IMR-90 (cell line): ENCODE measurements around the gene CHL1. TPM values are rescaled to one million over a fixed set of nuclear protein-coding genes. Genes with fewer than 3 reads are reported as not detected.

Experiments
- ATAC-seq: fragments of 200-7000 bp; cut with Tn5 transposase; 2 replicates; pipeline ENCODE4 v1.9.1; 2020; ENCODE audit warnings: low read depth, mild to moderate bottlenecking, moderate library complexity
- BruUV-seq: library from RNA; stranded (reverse); fragments of 400-500 nt; replicated peaks from 2 replicates; lab custom pipeline; 2021; lab: Mats Ljungman, UMichigan
- CTCF ChIA-PET: fragments of 300-600 bp; formaldehyde crosslinking; extraction: SDS; loops from one replicate; lab custom pipeline; 2021; ENCODE audit warnings: antibody characterized with exemption; lab: Yijun Ruan, JAX
- POLR2A ChIA-PET: fragments of 300-600 bp; sonication (Branson Sonifier 250); formaldehyde crosslinking; loops from one replicate; lab custom pipeline; 2022; ENCODE audit warnings: antibody characterized with exemption; ENCODE audit not compliant: unreplicated experiment; lab: Charles Lee
- DNase-seq: peaks from one replicate; pipeline ENCODE4 v3.0.0; 2013
- H2AFZ ChIP-seq: replicated peaks from 2 replicates; pipeline ENCODE3; 2013; ENCODE audit warnings: low read length, mild to moderate bottlenecking; ENCODE audit not compliant: poor library complexity
- H2AK5ac ChIP-seq: 2 replicates; pipeline ENCODE4 v1.6.1; 2013; ENCODE audit warnings: low read depth, low read length, inconsistent platforms
- H2AK9ac ChIP-seq: replicated peaks from 2 replicates; pipeline ENCODE3; 2013; ENCODE audit warnings: mild to moderate bottlenecking, low read depth, low read length, moderate library complexity; ENCODE audit not compliant: poor library complexity
- H2BK120ac ChIP-seq: 2 replicates; pipeline ENCODE4 v1.6.1; 2013; ENCODE audit warnings: low read depth, low read length, inconsistent platforms
- H2BK15ac ChIP-seq: 3 replicates; pipeline ENCODE4 v1.6.1; 2013; ENCODE audit warnings: low read depth, low read length, inconsistent platforms
- H2BK20ac ChIP-seq: 2 replicates; pipeline ENCODE4 v1.6.1; 2013; ENCODE audit warnings: low read depth, mild to moderate bottlenecking, inconsistent platforms, low read length, moderate library complexity
- H2BK5ac ChIP-seq: 2 replicates; pipeline ENCODE4 v1.6.1; 2013; ENCODE audit warnings: mild to moderate bottlenecking, low read depth, low read length, inconsistent platforms; ENCODE audit not compliant: poor library complexity, severe bottlenecking
- H3K14ac ChIP-seq: replicated peaks from 2 replicates; pipeline ENCODE4 v1.6.1; 2013; ENCODE audit warnings: low read depth, low read length, inconsistent platforms
- H3K18ac ChIP-seq: 2 replicates; pipeline ENCODE4 v1.6.1; 2013; ENCODE audit warnings: low read depth, low read length, control low read depth
- H3K23ac ChIP-seq: 2 replicates; pipeline ENCODE4 v1.6.1; 2013; ENCODE audit warnings: low read depth, low read length, inconsistent platforms
- H3K27ac ChIP-seq: 2 replicates; pipeline ENCODE4 v1.5.1; 2013; ENCODE audit warnings: mild to moderate bottlenecking, control low read depth, low read length; ENCODE audit not compliant: insufficient read depth
- H3K27me3 ChIP-seq: 2 replicates; pipeline ENCODE4 v1.6.1; 2013; ENCODE audit warnings: low read length; ENCODE audit not compliant: control insufficient read depth, insufficient read depth
- H3K36me3 ChIP-seq: 2 replicates; pipeline ENCODE4 v1.6.1; 2013; ENCODE audit warnings: low read length, mixed read lengths; ENCODE audit not compliant: control insufficient read depth, insufficient read depth
- H3K4ac ChIP-seq: 2 replicates; pipeline ENCODE4 v1.6.1; 2013; ENCODE audit warnings: low read depth, low read length, inconsistent platforms
- H3K4me1 ChIP-seq: 2 replicates; pipeline ENCODE4 v1.6.1; 2013; ENCODE audit warnings: low read length, mixed read lengths; ENCODE audit not compliant: control insufficient read depth, insufficient read depth
- H3K4me2 ChIP-seq: 2 replicates; pipeline ENCODE4 v1.6.1; 2013; ENCODE audit warnings: low read depth, mild to moderate bottlenecking, control low read depth, low read length, moderate library complexity
- H3K4me3 ChIP-seq: 2 replicates; pipeline ENCODE4 v1.5.1; 2013; ENCODE audit warnings: low read depth, mild to moderate bottlenecking, control low read depth, low read length, moderate library complexity; ENCODE audit not compliant: insufficient read depth
- H3K56ac ChIP-seq: 2 replicates; pipeline ENCODE4 v1.6.1; 2013; ENCODE audit warnings: low read length, inconsistent platforms; ENCODE audit not compliant: insufficient read depth; ENCODE audit errors: extremely low read depth
- H3K79me1 ChIP-seq, 2 experiments: 2 replicates each; pipeline ENCODE4 v1.6.1; 2013; ENCODE audit warnings: low read length in 2 of 2, inconsistent platforms in 1 of 2, low read depth in 1 of 2
- H3K9ac ChIP-seq: 2 replicates; pipeline ENCODE4 v1.6.1; 2013; ENCODE audit warnings: low read depth, low read length, control low read depth
- H3K9me1 ChIP-seq: 2 replicates; pipeline ENCODE4 v1.6.1; 2013; ENCODE audit warnings: low read length, inconsistent platforms; ENCODE audit not compliant: insufficient read depth
- H3K9me3 ChIP-seq: 2 replicates; pipeline ENCODE4 v1.6.1; 2013; ENCODE audit warnings: low read length; ENCODE audit not compliant: control insufficient read depth, insufficient read depth
- H4K20me1 ChIP-seq: 2 replicates; pipeline ENCODE4 v1.6.1; 2013; ENCODE audit warnings: low read length, inconsistent platforms; ENCODE audit not compliant: insufficient read depth
- H4K5ac ChIP-seq: 2 replicates; pipeline ENCODE4 v1.6.1; 2013; ENCODE audit warnings: mild to moderate bottlenecking, low read depth, low read length, control low read depth
- H4K8ac ChIP-seq, 2 experiments: 2 replicates each; pipeline ENCODE4 v1.6.1; 2013; ENCODE audit warnings: low read depth in 2 of 2, low read length in 2 of 2, control low read depth in 1 of 2, inconsistent platforms in 1 of 2
- H4K91ac ChIP-seq: 2 replicates; pipeline ENCODE4 v1.6.1; 2013; ENCODE audit warnings: low read depth, low read length, inconsistent platforms; ENCODE audit not compliant: insufficient read depth
- FOS ChIP-seq: fragments of 150-350 bp; IDR thresholded peaks from 2 replicates; pipeline ENCODE4 v1.6.1; 2016; ENCODE audit warnings: low read depth, low read length
- MAZ ChIP-seq: IDR thresholded peaks from 2 replicates; pipeline ENCODE4 v1.6.1; 2012; ENCODE audit warnings: low read depth, mild to moderate bottlenecking, low read length, improper control_type of control experiment, moderate library complexity, borderline replicate concordance
- NFE2L2 ChIP-seq: fragments of 150-350 bp; IDR thresholded peaks from 2 replicates; pipeline ENCODE4 v1.6.1; 2016; ENCODE audit warnings: low read depth, mild to moderate bottlenecking, low read length
- RAD21 ChIP-seq: IDR thresholded peaks from 2 replicates; pipeline ENCODE4 v1.6.1; 2012; ENCODE audit warnings: low read length, improper control_type of control experiment
- WGBS, 2 experiments: methylation state at CpG; one replicate each; pipeline versions ENCODE4 v1.1.5 to v1.1.7; 2013; ENCODE audit warnings: missing lambda C conversion rate in 2 of 2; ENCODE audit not compliant: insufficient read length in 1 of 2; ENCODE audit errors: extremely low coverage in 2 of 2; 5-methylcytosine and 5-hydroxymethylcytosine counted together
- dilution Hi-C: fragments of 300-500 bp; cut with HindIII; formaldehyde crosslinking; loops from one replicate; pipeline ENCODE4 v1.14.3; 2018; ENCODE audit warnings: low sequenced_read_pairs; ENCODE audit not compliant: unreplicated experiment
- in situ Hi-C: fragments of 300-500 bp; cut with MboI; formaldehyde crosslinking; loops from 3 replicates; pipeline ENCODE4 v1.14.3; 2019; ENCODE audit warnings: low sequenced_read_pairs, inconsistent platforms, mixed read lengths
- intact Hi-C: fragments of 100-400 bp; cut with micrococcal nuclease; formaldehyde crosslinking; loops from 2 replicates; pipeline ENCODE4 v1.10.0; 2022
- polyA plus RNA-seq, 3 experiments: library from polyadenylated mRNA; depleted of rRNA; stranded (reverse); fragments of >200 nt; gene quantifications; 2 replicates each; pipeline ENCODE4 v1.2.3, GENCODE V29; 2012; ENCODE audit warnings: low replicate concordance in 1 of 3
- total RNA-seq: library from RNA; depleted of rRNA; stranded (reverse); fragments of >200 nt; gene quantifications from 2 replicates; pipeline ENCODE4 v1.2.3, GENCODE V29; 2012

The CHL1 gene
- total and polyA plus RNA-seq, 2 of the 4 experiments (the other 2 are of a cell fraction), result 0.38 to 1.6 TPM

GRCh38 chr3:166799-167198, 29.8 kb upstream of the CHL1 start:
- dilution Hi-C loops, result no loop called here
- H2BK120ac ChIP-seq, result no peak overlapping the region
- H4K91ac ChIP-seq, result no peak overlapping the region
- no peak for ATAC-seq
- no peak overlapping the region for H3K4me2 ChIP-seq
- no peak overlapping the region for H2AK9ac ChIP-seq
- H4K20me1 ChIP-seq, result no peaks in the 10 kb centered on the region
- H2AFZ ChIP-seq, result no peak overlapping the region
- CTCF ChIA-PET, result no interaction called here
- no peaks in the 10 kb centered on the region for H3K9me3 ChIP-seq
- no peak overlapping the region for H3K23ac ChIP-seq
- no peak overlapping the region for H4K5ac ChIP-seq
- H3K79me1 ChIP-seq, result no peaks in the 10 kb centered on the region
- no peak overlapping the region for H3K4me3 ChIP-seq
- H2BK20ac ChIP-seq, result no peak overlapping the region
- H3K9me1 ChIP-seq, result no peaks in the 10 kb centered on the region
- no TSS peak for BruUV-seq
- in situ Hi-C loops, result no loop called here
- H4K8ac ChIP-seq, result no peak overlapping the region
- no peak overlapping the region for H3K9ac ChIP-seq
- no peak overlapping the region for H2AK5ac ChIP-seq
- no peak overlapping the region for H2BK5ac ChIP-seq
- H3K27me3 ChIP-seq, result no peaks in the 10 kb centered on the region
- H3K4me1 ChIP-seq, result no peaks in the 10 kb centered on the region
- no peaks in the 10 kb centered on the region for H3K36me3 ChIP-seq
- H3K4ac ChIP-seq, result no peak overlapping the region
- no peak overlapping the region for H3K56ac ChIP-seq
- no peak overlapping the region for H3K18ac ChIP-seq
- H3K27ac ChIP-seq, result no peak overlapping the region
- no peak overlapping the region for H2BK15ac ChIP-seq
- POLR2A ChIA-PET, result no interaction called here
- no peak for DNase-seq
- intact Hi-C loops, result no loop called here
- H3K14ac ChIP-seq, result no peak overlapping the region
- no peak for TF ChIP-seq RAD21
- TF ChIP-seq FOS, result no peak
- TF ChIP-seq MAZ, result no peak
- no peak for TF ChIP-seq NFE2L2
- no CpG with 5 or more reads among the region's 5 CpGs for WGBS, 2 experiments
